NCI-H187 (cell line): ENCODE measurements around the gene AOAH.
A peak's percentile ranks its signal among the peaks of the same experiment; 100 is the strongest.

ENCODE experiments used
- DNase-seq, 2 experiments: peaks; one replicate each; lab custom pipeline; 2025; lab: John Stamatoyannopoulos, UW

Gene AOAH

GRCh38 chr7:36629351-36629750, 94.9 kb downstream of the AOAH start:
- no peak for DNase-seq

- no peak for DNase-seq
Observed at GRCh38 chr7:36627836-36628235, 96.5 kb downstream of the AOAH start.

DNA sequence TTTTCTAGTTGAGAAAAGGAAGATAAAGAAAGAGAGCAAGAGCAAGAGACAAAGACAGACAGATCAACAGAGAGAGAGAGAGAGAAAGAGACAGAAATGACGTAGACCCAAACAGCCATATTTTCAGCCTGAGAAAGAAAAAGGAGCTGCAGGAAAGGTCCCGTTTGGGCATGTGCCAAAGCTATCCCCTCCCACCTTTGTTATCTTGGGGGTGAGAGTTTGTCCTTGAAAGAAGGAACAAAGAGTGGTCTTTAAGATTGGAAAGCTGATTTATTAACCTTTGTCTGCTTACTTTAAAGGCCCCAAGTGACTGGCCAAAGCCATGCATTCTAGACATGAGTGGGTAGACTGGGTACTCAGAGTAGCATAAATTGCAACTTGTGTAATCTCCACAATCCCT, 98.2 kb downstream of the AOAH start:
- DNase-seq, result no peak

DNA sequence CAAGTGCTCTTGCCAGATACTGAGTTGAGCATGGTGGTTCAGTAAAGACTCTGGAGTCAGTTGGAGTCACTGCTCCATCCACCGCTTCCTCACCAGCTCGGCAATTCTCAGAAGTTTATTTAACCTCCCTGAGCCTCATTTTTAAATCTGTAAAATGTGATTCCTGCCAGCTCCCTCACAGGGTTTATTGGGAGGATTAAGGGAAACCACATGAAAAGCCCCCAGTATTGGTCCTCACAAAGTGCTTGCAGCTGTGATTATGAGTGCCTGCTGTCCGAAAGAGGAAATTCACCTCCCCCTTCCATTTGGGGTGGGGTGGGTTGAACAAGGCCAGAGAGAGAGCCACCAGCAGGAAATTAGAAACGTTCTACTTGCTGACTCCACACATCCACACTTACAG, 99.0 kb downstream of the AOAH start:
- no peak for DNase-seq

- no peak for DNase-seq
Observed at GRCh38 chr7:36623247-36623646, 101.0 kb downstream of the AOAH start.

GRCh38 chr7:36621396-36621795, 102.9 kb downstream of the AOAH start:
- no peak for DNase-seq

- DNase-seq, result no peak
Observed at GRCh38 chr7:36620166-36620708, 104.1 kb downstream of the AOAH start.

- no peak for DNase-seq
Observed at GRCh38 chr7:36617408-36617807, 106.9 kb downstream of the AOAH start.

DNA sequence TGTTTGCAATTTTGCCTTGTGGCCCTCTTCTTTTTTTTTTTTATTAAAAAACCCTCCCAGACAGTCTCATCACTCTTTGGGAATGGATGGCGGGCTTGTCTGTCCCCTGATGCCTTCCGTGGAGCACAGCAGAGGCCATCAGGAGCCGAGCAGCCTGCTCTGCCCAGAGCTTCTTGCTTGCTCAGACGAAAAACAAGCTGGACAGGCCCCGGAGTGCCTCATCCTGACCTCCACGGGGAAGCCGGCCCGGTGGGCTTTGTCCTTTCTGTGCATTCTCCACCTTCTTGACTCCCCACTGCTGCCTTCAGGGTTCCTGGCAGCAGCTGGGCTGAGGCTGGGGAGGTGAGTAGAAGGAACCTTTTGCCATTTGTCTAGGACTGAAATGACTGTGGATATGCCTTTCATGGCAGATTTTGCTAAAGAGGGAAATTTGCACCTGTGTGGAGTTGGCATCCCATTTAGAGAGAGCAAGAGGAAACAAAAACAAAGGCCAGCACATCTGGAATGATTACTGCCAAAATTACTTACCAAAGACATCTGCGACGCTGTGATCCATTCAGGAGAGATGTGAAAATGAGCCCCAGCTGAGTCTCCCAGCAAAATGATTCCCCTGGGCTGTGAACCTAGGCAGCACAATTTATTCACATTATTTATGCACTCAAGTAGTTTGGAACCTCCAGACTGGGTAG, 108.3 kb downstream of the AOAH start:
- DNase-seq, result no peak

GRCh38 chr7:36614959-36615358, 109.3 kb downstream of the AOAH start:
- no peak for DNase-seq

DNA sequence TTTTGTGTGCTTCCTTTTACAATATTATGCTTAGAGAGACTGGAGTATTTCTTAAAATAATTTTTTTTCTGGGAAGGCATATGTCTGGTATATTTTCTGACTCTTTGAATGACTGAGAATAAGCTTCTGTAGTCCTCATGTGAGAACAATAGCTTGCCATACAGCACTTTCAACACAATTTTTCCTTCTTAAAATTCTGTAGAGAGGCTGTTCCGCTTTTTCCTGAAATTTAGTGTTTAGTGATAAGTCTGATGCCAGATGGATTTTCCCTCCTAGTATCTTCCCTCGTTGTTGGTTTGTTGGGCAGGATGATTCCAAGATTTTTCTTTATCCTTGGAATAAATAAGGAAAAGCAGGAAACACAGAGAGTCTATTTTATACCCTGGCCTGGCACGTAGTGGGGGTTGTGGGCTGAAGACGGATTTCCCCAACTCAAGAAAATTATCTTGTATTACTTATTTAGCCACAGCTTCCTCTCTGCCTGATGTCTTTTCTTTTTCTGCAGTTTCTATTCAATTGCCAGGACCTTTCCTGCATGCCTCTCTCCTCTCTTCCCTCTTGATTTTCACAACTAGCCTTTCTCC, 111.2 kb downstream of the AOAH start:
- DNase-seq, result no peak

- no peak for DNase-seq
Observed at GRCh38 chr7:36611703-36612102, 112.6 kb downstream of the AOAH start.

- peak; percentile 64 to 74 for DNase-seq
Observed at GRCh38 chr7:36607721-36608095, 116.6 kb downstream of the AOAH start.

GRCh38 chr7:36606976-36607720, 117.1 kb downstream of the AOAH start:
- DNase-seq, result no peak

DNA sequence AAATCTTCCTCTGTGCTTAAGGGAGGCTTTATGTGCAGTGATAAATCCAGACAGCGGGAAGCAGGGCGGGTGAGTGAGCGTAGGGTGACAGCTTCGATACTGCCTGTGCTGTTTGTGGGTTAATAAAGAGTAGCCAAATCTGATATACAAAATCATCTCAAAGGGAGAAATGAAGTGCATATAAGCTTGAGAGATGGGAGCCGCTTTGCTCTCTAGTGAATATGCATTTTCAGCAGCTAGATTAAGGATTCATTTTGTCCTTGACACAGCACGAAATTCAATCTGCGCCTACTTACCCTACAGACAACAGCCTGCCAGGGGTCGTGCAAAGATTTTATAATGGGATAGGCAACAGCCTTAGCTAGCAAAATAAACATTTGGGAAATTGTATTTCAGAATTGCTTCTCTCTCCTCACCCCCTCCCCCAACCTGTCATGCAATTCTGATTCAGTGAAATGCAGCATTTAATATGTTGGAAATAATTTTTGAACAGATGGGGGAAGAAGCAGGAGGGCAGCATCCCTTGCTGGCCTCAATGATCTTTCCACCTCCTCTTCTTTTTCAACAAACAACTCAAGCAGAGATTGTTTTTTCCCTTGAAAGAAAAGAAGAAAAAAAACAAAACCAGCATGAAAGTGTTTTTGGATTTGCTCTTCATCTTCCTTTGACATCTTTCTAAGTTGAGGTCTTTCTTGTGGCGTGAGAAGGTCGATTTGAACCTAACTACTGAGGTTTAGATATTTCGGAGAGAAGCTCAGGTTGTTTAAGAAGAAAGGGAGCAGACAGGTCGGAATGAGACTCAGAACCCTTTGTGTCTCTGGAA, 117.9 kb downstream of the AOAH start:
- no peak for DNase-seq

DNA sequence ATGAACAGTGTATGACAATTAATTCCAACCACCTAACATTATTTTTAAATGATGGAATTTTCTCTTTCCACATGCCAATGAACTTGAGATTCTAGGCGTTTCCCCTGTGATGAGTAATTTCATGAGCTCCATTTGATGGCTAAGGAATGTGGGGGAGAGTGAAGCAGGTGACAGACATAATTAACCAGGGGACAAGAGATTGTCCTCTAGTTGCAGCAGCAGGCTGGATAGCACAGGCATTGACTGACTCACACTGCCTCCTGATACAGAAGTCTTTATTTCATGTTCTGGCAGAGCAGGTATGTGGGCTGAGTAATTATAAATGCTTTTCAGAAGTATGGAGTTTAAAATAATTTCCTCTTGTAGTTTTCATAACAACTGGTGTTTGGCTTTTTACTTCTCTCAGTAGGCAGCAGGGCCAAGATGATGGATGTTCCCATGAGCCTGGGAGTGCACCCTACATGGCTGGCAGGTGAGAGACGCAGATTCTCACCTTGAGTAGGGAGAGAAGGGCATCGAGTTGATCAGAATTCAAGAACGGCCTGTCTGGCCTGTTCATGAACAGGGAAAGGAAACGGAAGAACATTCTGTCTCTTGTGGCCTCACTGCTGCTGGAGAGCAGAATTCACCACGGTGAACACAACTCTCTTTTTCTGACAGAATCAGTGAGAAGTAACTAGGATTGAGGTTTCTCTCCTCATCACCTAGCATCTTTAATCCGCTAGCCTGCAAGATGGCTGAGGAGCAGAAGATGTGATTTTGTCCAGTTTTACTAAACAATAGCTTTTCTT, 118.8 kb downstream of the AOAH start:
- DNase-seq, result no peak

DNA sequence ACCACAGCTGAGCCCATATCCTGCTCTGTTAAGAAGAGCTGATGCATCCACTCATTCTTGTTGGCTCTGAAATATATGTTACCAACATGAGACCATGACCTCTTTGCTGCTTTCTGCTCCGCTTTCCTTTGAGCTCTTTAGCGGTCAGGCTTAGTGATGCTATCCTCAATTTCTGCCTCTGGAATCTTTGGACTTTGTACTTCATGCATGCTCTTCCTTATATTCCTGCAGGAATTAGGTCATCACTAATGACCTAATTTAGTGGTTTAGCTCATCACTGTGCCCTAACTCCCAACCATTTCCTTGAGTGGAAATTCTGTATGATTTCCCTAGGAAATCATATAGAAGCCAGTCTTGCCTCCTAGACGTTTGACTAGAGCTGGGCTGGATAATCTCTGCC, 119.5 kb downstream of the AOAH start:
- DNase-seq, result no peak

GRCh38 chr7:36602934-36603887, 121.1 kb downstream of the AOAH start:
- no peak for DNase-seq

- no peak for DNase-seq
Observed at GRCh38 chr7:36602511-36602910, 121.8 kb downstream of the AOAH start.

DNA sequence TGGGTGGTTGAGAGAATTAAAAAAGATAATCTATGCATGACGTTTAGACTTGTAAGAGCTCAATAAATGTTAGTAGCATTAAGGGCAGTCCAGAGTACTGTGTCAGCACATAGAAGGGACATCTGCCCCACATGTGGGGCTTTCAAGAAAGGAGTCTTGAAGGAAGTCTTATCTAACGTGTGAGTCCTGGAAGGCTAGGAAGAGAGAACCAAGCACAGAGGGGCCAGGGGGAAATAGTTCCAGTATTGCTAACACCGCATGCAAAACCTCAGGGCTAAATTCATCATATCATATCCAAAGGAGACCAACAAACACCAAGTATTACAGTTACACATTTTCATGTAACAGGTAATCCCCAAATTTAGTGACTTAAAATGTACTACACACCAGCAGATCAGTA, 122.7 kb downstream of the AOAH start:
- DNase-seq, result no peak
